GM21529 (cell line): ENCODE results near the gene RHBDD3.

Experiments
- ATAC-seq: cut with Tn5 transposase; IDR thresholded peaks from one replicate; pipeline ENCODE4 v1.9.1; 2021; ENCODE audit not compliant: unreplicated experiment

Gene RHBDD3

GRCh38 chr22:29306175-29306834, 38.5 kb upstream of the RHBDD3 start, which contains the start of gene GAS2L1:
GAS2L1 (plus strand) TSS chr22:29306650; CDS start chr22:29308106, 1,456 bp downstream.
- ATAC-seq: no peak

- no peak for ATAC-seq
Measured at GRCh38 chr22:29305836-29306174, 38.0 kb upstream of the RHBDD3 start.

GRCh38 chr22:29302681-29303465, 35.1 kb upstream of the RHBDD3 start:
- no peak for ATAC-seq

- no peak for ATAC-seq
Measured at GRCh38 chr22:29302402-29302680, 34.6 kb upstream of the RHBDD3 start.

GRCh38 chr22:29301716-29302401, 34.1 kb upstream of the RHBDD3 start:
- no peak for ATAC-seq

- ATAC-seq: no peak
Measured at GRCh38 chr22:29300807-29301601, 33.2 kb upstream of the RHBDD3 start.

- no peak for ATAC-seq
Measured at GRCh38 chr22:29300467-29300806, 32.7 kb upstream of the RHBDD3 start.

GRCh38 chr22:29299136-29299900, 31.5 kb upstream of the RHBDD3 start:
- no peak for ATAC-seq

GRCh38 chr22:29298641-29299040, 30.9 kb upstream of the RHBDD3 start:
- ATAC-seq: no peak

- ATAC-seq: no peak
Measured at GRCh38 chr22:29292379-29292778, 24.6 kb upstream of the RHBDD3 start.

GRCh38 chr22:29291215-29291614, 23.4 kb upstream of the RHBDD3 start:
- ATAC-seq: no peak

GRCh38 chr22:29290061-29290460, 22.3 kb upstream of the RHBDD3 start:
- no peak for ATAC-seq

- no peak for ATAC-seq
Measured at GRCh38 chr22:29288837-29289236, 21.1 kb upstream of the RHBDD3 start.

- ATAC-seq: no peak
Measured at GRCh38 chr22:29284196-29284595, 16.4 kb upstream of the RHBDD3 start.

- no peak for ATAC-seq
Measured at GRCh38 chr22:29277927-29278326, 10.1 kb upstream of the RHBDD3 start.

GRCh38 chr22:29275819-29276565, 8.2 kb upstream of the RHBDD3 start:
- ATAC-seq: no peak

GRCh38 chr22:29275167-29275566, 7.4 kb upstream of the RHBDD3 start:
- no peak for ATAC-seq

- ATAC-seq: no peak
Measured at GRCh38 chr22:29272624-29273023, 4.8 kb upstream of the RHBDD3 start.

- ATAC-seq: no peak
Measured at GRCh38 chr22:29270475-29271271, 2.9 kb upstream of the RHBDD3 start.
